ENCODE measurements around the gene EPB41L4A.

GRCh38 chr5:112208699-112209615, 210.1 kb downstream of the EPB41L4A start:
- TF ChIP-seq CTCF (conservative IDR thresholded peaks at IDR 0.05 in 1 of 2, IDR thresholded peaks at IDR 0.05 in 1 of 2; ENCODE audit: low read depth in 1 of 2, low read length in 2 of 2) (no peak), EZH2 (IDR thresholded peaks at IDR 0.05; ENCODE audit: low read length, missing control alignments) (no peak)

All from fibroblast of lung (primary cell).